Measurements from ENCODE around the gene RTN1. TPM values are rescaled to one million over a fixed set of nuclear protein-coding genes. Genes with fewer than 3 reads are reported as not detected.

The RTN1 gene
- total and polyA plus RNA-seq, 2 experiments from 2014 or later = 4.2 to 4.3 TPM

- H3K4me3 ChIP-seq = no peak overlapping the region
- H3K27ac ChIP-seq (ENCODE audit: low read depth) = no peak overlapping the region
- ATAC-seq (no peak), DNase-seq (ENCODE audit: low spot score) (no peak)
- no peak overlapping the region for H3K4me2 ChIP-seq
- H3K36me3 ChIP-seq (ENCODE audit: insufficient read depth) = no peaks in the 10 kb centered on the region
- peaks cover 4% of the 10 kb centered on the region for H3K27me3 Mint-ChIP-seq (ENCODE audit: insufficient read depth, low read depth, poor library complexity)
- H3K4me1 Mint-ChIP-seq = peaks cover 22% of the 10 kb centered on the region
- H3K9me2 ChIP-seq (ENCODE audit: insufficient read depth) = no peaks in the 10 kb centered on the region
- peak overlapping the region; percentile 45; the same call in 1 of the 2 replicates for H3K27ac Mint-ChIP-seq
- no peak overlapping the region for H2AFZ ChIP-seq
- TF ChIP-seq CREB1 (CRISPR knock-in tag; IDR thresholded peaks at IDR 0.05; ENCODE audit: low read depth) (no peak), POLR2AphosphoS5 (IDR thresholded peaks at IDR 0.05; ENCODE audit: low read depth) (no peak), STAT1 (IDR thresholded peaks at IDR 0.05; ENCODE audit: unreplicated experiment) (no peak), EZH2phosphoT487 (IDR thresholded peaks at IDR 0.05; ENCODE audit: unreplicated experiment) (no peak), ZNF331 (CRISPR knock-in tag; IDR thresholded peaks at IDR 0.05; ENCODE audit: low read depth) (no peak), ZNF114 (CRISPR knock-in tag; IDR thresholded peaks at IDR 0.05) (no peak), JUNB (IDR thresholded peaks at IDR 0.05; ENCODE audit: unreplicated experiment) (no peak), EZH2 (IDR thresholded peaks at IDR 0.05; ENCODE audit: low read depth, unreplicated experiment) (no peak), NANOG (IDR thresholded peaks at IDR 0.05; ENCODE audit: borderline replicate concordance) (no peak), ZNF462 (CRISPR knock-in tag; IDR thresholded peaks at IDR 0.05) (no peak)
- TF ChIP-seq, protein P1, sequence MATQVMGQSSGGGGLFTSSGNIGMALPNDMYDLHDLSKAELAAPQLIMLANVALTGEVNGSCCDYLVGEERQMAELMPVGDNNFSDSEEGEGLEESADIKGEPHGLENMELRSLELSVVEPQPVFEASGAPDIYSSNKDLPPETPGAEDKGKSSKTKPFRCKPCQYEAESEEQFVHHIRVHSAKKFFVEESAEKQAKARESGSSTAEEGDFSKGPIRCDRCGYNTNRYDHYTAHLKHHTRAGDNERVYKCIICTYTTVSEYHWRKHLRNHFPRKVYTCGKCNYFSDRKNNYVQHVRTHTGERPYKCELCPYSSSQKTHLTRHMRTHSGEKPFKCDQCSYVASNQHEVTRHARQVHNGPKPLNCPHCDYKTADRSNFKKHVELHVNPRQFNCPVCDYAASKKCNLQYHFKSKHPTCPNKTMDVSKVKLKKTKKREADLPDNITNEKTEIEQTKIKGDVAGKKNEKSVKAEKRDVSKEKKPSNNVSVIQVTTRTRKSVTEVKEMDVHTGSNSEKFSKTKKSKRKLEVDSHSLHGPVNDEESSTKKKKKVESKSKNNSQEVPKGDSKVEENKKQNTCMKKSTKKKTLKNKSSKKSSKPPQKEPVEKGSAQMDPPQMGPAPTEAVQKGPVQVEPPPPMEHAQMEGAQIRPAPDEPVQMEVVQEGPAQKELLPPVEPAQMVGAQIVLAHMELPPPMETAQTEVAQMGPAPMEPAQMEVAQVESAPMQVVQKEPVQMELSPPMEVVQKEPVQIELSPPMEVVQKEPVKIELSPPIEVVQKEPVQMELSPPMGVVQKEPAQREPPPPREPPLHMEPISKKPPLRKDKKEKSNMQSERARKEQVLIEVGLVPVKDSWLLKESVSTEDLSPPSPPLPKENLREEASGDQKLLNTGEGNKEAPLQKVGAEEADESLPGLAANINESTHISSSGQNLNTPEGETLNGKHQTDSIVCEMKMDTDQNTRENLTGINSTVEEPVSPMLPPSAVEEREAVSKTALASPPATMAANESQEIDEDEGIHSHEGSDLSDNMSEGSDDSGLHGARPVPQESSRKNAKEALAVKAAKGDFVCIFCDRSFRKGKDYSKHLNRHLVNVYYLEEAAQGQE (IDR thresholded peaks at IDR 0.05; ENCODE audit: unreplicated experiment) = no peak
- TF ChIP-seq, protein P2, sequence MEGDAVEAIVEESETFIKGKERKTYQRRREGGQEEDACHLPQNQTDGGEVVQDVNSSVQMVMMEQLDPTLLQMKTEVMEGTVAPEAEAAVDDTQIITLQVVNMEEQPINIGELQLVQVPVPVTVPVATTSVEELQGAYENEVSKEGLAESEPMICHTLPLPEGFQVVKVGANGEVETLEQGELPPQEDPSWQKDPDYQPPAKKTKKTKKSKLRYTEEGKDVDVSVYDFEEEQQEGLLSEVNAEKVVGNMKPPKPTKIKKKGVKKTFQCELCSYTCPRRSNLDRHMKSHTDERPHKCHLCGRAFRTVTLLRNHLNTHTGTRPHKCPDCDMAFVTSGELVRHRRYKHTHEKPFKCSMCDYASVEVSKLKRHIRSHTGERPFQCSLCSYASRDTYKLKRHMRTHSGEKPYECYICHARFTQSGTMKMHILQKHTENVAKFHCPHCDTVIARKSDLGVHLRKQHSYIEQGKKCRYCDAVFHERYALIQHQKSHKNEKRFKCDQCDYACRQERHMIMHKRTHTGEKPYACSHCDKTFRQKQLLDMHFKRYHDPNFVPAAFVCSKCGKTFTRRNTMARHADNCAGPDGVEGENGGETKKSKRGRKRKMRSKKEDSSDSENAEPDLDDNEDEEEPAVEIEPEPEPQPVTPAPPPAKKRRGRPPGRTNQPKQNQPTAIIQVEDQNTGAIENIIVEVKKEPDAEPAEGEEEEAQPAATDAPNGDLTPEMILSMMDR (conservative IDR thresholded peaks at IDR 0.05; ENCODE audit: low read depth in 2 of 2) = no peak
- TF ChIP-seq, protein P3, sequence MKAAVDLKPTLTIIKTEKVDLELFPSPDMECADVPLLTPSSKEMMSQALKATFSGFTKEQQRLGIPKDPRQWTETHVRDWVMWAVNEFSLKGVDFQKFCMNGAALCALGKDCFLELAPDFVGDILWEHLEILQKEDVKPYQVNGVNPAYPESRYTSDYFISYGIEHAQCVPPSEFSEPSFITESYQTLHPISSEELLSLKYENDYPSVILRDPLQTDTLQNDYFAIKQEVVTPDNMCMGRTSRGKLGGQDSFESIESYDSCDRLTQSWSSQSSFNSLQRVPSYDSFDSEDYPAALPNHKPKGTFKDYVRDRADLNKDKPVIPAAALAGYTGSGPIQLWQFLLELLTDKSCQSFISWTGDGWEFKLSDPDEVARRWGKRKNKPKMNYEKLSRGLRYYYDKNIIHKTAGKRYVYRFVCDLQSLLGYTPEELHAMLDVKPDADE (IDR thresholded peaks at IDR 0.05) = no peak
- no peaks in the 10 kb centered on the region for H3K79me2 ChIP-seq (replicated peaks; ENCODE audit: insufficient read depth)
- H3K36me3 Mint-ChIP-seq (ENCODE audit: low read depth) = no peaks in the 10 kb centered on the region
- H3F3A ChIP-seq (replicated peaks; ENCODE audit: low read depth) = no peaks in the 10 kb centered on the region
- H4K20me1 ChIP-seq (replicated peaks; ENCODE audit: insufficient read depth) = no peaks in the 10 kb centered on the region
- peaks cover 22% of the 10 kb centered on the region for H3K4me1 ChIP-seq (ENCODE audit: insufficient read depth)
- no peak overlapping the region for H3K4me3 Mint-ChIP-seq
- no peaks in the 10 kb centered on the region for H3K27me3 ChIP-seq (ENCODE audit: insufficient read depth)
- H3K9me3 Mint-ChIP-seq = no peaks in the 10 kb centered on the region
Measured at GRCh38 chr14:59827401-59827800, 43.2 kb downstream of the RTN1 start.
